NCI-H2196 treated with DMSO at 0.1 percent for 48 hours (cell line): Measurements from ENCODE around the gene CHAD.
"Not testable (repeated sequence)": the region's sequence is repeated elsewhere in the genome, so short reads cannot be mapped to it uniquely, and the experiment has no call there.

Experiments used
- DNase-seq: peaks from one replicate; lab custom pipeline; 2025; ENCODE audit not compliant: unreplicated experiment; lab: John Stamatoyannopoulos, UW

The CHAD gene

GRCh38 chr17:50475775-50476544 is 7.3 kb upstream of the CHAD start:
- DNase-seq: not testable (repeated sequence)

DNA sequence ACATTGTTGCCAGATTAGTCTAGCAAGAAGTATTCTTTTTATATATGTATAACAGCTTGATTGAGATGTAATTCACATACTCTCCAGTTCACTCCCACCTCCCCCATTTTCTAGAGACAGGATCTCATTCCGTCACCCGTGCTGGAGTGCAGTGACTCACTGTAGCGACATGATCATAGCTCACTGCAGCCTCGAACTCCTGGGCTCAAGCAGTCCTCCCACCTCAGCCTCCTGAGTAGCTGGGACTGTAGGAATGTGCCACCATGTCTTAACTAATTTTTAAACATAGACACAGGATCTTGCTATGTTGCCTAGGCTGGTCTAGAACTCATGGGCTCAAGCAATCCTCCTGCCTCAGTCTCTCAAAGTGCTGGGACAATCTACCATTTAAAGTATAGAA is 6.7 kb upstream of the CHAD start:
- DNase-seq: no peak

DNA sequence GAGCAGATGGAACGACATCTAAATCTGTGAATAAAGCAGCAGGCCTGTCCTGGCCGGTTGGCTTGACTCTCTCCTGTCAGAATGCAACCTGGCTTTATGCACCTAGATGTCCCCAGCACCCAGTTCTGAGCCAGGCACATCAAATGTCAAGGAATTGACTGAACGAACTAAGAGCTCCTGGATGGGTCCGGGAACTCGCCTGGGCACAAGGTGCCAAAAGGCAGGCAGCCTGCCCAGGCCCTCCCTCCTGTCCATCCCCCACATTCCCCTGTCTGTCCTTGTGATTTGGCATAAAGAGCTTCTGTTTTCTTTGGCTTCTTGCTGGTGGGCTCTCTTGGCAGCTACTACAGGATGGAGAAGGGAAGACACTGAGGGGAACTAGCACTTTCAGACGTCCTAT is 5.8 kb upstream of the CHAD start:
- no peak for DNase-seq

- DNase-seq: no peak
Measured at GRCh38 chr17:50473901-50474300, 5.2 kb upstream of the CHAD start.

- not testable (repeated sequence) for DNase-seq
Measured at GRCh38 chr17:50472761-50473161, 4.1 kb upstream of the CHAD start.

GRCh38 chr17:50472286-50472685 is 3.6 kb upstream of the CHAD start:
- DNase-seq: no peak

DNA sequence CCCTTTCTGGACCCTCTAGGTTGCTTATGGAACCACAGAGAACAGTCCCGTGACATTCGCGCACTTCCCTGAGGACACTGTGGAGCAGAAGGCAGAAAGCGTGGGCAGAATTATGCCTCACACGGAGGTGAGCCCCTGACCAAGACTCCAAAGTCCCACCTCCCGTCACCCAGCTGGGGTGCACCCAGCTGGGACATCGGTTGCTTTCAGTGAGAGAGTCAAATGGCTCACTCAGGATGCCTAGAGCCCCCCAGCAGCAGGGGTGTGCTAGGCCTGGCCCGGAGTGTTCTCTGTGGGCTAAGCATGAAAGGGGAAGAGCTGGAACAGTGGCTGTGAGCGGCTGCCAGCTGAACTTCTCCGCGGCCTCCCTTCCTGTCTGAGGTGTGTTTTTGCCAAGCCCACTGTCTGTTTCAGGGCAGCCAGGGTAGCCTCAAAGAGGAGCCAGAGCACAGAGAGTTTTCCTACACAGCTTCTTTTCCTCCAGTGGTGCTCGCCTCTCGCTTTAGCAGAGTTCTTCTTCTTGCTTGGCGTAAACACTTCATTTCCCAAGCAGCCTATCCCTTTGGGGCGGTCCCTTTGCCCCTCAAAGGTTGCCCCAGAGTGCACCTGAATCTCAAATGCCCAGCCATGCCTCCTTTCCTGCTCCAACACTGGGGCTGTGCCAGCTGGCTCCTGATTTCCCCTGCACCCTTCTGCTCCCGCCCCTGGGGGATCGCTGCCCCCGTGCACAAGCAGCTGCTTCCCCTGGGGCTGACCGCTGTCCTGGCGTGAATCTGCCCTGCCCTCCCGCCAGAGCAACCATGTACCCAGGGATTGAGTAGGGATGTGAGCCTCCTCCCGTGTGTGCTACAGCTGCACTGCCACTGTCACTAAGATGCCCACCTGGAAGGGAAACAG is 2.6 kb upstream of the CHAD start:
- no peak for DNase-seq

GRCh38 chr17:50470426-50470825 is 1.7 kb upstream of the CHAD start:
- no peak for DNase-seq

DNA sequence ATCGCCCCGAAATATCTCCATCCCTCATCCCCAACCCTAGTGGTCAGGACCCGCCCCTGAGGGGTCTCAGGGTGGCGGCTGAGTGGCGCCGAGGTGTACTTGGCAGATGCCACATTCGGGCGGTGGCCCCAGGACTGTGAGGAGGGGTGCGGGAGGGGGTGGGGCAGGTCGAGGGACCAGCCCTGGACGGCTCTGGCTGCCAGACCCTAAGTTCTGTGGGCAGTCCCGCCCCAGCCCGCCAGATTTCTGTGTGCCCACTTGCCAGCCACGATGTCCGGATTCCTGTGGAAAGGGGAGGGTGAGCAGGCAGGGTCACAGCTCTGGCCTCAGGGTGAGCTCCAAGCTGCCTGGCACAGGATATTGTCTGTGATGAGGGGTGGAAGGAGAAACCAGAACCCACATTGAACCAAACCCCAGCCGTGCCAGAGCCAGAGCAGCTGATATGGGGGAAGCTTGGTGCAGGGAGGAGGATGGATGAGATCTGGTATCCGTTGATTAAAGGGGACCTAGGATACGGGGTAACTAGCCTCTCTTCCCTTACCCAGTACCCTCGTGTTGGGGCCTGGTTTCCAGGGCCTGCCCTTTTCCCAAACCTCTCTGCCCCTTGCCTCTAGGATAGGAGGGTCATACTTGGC is 1.1 kb upstream of the CHAD start:
- DNase-seq: no peak

GRCh38 chr17:50469208-50469605 is 527 bp upstream of the CHAD start:
- no peak for DNase-seq

- no peak for DNase-seq
Measured at GRCh38 chr17:50467855-50468303, 801 bp downstream of the CHAD start.

- DNase-seq: no peak
Measured at GRCh38 chr17:50467114-50467854, 1.4 kb downstream of the CHAD start.

DNA sequence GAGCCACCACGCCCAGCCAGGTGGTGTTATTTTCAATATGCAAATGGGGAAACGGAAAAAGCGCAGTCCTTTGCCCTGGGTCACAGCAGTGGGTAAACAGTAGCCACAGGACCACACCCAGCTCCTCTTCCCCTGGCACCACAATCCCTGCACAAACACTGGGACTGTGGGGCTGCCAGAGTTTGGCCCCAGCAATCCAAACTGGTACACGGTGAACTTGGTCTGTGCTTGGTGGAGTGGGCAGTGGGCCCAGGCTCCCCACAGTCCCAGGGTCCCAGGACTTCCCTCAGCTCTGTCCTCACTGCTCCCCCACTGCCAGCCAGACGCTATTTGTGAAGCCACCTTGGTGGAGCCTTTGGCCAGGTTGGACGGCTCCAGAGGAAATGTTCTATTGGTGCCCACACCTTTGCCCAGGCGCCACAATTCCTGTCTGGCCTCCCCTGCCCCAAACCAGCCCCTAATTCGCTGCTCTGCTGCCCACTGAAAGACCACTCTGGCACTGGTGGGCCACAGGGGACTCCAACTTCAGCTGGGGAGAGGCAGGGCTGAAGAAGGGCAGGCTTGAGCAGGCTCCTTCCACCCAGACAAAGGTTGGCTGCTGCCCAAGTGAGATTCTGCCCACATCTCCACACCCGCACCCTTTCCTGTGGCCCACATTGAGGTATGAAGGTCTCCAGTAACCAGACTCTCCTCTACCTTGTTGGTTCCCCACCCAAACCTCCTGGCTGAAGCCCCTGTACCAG is 2.1 kb downstream of the CHAD start:
- DNase-seq: no peak

DNA sequence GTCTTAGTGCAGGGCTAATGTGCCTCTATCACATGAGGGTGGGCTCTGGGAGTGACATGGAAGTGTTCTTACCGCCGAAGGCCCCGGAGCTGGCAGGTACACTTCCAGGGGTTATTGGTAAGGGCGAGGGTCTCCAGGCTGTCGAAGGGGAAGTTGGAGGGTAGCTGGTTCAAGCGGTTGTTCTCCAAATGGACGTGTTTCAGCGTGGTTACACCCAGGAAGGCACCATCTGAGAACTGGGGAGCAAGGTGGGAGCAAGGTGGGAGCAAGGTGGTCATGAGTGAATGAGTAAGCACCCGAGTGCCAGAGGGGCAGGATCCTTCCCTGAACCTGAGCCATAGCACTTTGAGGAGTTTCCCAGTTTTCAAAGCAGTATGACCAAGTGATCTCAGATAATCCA is 3.0 kb downstream of the CHAD start:
- no peak for DNase-seq

DNA sequence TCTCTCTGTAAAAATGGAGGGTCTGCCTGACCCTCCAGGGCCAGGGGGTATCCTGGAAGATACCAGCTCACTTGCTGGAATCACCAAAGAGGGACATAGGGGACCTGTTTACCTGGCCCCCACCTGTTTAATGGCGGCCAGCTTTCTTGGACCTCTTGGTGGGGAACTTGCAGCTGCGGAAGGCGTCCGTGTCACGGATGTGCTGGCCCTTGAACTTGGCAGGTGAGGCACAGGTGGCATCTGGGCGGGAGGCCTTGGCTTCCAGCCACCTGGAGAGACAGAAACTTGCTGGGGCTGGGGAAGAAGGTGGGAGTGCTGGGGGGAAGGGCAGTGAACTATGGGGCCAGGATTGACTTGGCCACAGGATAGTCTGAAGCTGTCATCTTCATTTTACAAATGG is 3.5 kb downstream of the CHAD start:
- DNase-seq: no peak

DNA sequence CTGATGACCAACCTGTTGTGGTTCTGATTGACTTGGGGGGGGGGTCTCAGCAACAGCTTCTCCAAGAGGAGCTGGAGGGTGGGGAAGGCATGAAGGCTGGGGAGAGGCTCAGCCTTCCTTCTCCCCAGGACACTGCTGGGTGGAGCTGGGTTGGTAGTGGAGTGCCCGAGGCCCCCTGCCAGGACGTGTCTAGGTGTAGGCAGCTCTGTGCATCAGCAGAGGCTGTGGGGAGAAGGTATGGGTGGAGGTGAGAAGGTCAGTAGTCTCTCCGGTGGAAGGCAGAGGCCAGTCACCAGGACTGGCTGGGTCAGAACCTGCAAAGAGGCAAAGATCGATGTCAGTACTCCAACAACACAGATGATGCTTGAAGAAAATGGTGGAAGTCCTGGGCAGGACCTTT is 3.9 kb downstream of the CHAD start:
- DNase-seq: no peak

- DNase-seq: no peak
Measured at GRCh38 chr17:50464121-50464520, 4.6 kb downstream of the CHAD start.

DNA sequence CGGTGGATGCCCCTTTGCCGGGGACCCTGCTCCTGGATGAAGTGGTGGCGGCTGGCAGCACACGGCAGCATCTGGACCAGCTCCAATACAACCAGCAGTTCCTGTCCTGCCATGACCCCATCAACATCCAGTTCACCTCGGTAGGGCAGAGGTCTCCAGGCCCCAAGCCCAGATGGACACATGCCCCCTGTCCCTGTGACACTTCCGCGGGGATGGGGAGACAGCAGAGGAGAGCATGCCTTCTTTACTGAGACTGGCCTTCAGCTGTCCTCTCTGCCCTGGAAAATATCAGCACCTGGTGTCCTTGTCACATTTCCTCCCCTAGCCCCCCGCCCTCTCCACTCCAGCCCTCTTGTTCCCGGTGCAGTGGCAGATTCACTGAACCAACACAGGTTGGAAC is 6.2 kb downstream of the CHAD start:
- DNase-seq: no peak

GRCh38 chr17:50461550-50462132 is 7.0 kb downstream of the CHAD start:
- DNase-seq: no peak
